Measurements from ENCODE around the gene CHST11. TPM values are rescaled to one million over a fixed set of nuclear protein-coding genes. Genes with fewer than 3 reads are reported as not detected.

Gene CHST11
- total RNA-seq, 2 donors from 2014 or later, result 2.9 to 4.9 TPM

DNA sequence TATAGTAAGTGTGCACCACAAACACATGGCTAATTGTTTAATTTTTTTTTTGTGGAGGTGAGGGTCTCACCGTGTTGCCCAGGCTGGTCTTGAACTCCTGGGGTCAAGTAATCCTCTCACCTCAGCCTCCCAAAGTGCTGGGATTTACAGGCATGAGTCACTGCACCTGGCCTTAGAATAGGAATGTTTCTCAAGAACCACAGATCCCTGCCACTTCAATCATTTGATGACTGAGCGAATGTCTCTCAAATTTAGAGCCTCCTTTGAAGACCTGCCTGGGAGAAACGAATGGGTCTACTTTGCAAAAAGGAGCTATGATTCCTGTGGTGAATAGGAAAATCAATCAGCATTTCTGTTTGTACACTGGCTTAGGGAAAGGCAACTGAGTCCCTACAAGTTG is 33.5 kb upstream of the CHST11 start:
- no peak overlapping the region for H3K9ac ChIP-seq (ENCODE audit: low read depth in 2 of 2, low read length in 2 of 2)
- no peak overlapping the region for H3K4me3 ChIP-seq
- intact Hi-C loops (cut with DNase I), result no loop called here
- TF ChIP-seq CTCF (IDR thresholded peaks at IDR 0.05), result no peak
- DNase-seq, result no peak
- H3K9me3 ChIP-seq, result no peaks in the 10 kb centered on the region
- no peaks in the 10 kb centered on the region for H3K36me3 ChIP-seq
- no peaks in the 10 kb centered on the region for H3K27me3 ChIP-seq
- H3K27ac ChIP-seq, result no peak overlapping the region
- no peaks in the 10 kb centered on the region for H3K4me1 ChIP-seq

DNA sequence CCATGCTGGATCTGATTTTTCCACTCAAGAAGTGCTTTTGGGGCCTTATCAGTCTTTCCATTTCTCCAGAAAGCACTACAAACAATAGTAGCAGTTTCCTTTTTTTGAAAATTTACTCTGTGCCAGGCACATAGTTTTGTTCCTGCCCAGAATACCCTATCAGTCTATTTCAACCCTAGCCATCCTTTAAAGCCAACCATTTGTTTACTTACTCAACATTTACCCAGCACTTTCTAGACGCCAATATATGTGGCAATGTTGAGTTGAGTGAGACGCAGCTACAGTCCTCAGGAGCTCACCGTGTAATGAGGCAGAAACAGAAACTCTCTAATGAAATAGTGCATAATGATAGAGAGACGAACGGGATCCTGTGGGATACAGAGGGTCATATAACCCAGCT is 32.9 kb upstream of the CHST11 start:
- TF ChIP-seq CTCF (IDR thresholded peaks at IDR 0.05), result no peak
- no peak for DNase-seq

DNA sequence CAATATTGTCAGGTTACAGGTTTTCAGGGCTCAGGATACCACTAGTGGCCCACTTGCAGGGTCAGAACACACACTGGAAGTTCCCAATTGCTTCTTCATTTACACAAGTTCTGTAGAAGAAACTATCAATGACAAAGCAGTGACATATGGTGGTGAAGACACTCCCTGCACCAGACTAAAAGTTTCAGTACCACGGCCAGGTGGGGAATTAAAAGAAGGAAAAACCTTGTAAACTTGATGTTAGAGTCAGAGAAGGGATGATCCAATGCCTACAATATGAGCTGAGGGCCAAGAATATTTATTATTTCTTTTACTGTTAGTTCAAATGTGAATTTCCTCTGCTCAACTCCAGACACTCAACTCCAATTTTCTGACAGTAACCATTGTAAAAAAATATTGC is 31.8 kb upstream of the CHST11 start:
- Histone ChIP-seq H3K4me1 (no peaks in the 10 kb centered on the region), H3K36me3 (no peaks in the 10 kb centered on the region), H3K9me3 (no peaks in the 10 kb centered on the region), H3K4me3 (no peak overlapping the region), H3K9ac (ENCODE audit: low read depth in 2 of 2, low read length in 2 of 2) (no peak overlapping the region), H3K27ac (no peak overlapping the region), H3K27me3 (no peaks in the 10 kb centered on the region)
- TF ChIP-seq CTCF (IDR thresholded peaks at IDR 0.05), result no peak
- intact Hi-C loops (cut with DNase I), result no loop called here
- DNase-seq, result no peak

More for the DNA sequence above, 32.9 kb upstream of the CHST11 start:
- H3K9ac ChIP-seq (ENCODE audit: low read depth in 2 of 2, low read length in 2 of 2), result no peak overlapping the region
- H3K27ac ChIP-seq, result no peak overlapping the region
- intact Hi-C loops (cut with DNase I), result no loop called here
- H3K9me3 ChIP-seq, result no peaks in the 10 kb centered on the region
- H3K4me3 ChIP-seq, result no peak overlapping the region
- no peaks in the 10 kb centered on the region for H3K4me1 ChIP-seq
- H3K36me3 ChIP-seq, result no peaks in the 10 kb centered on the region
- no peaks in the 10 kb centered on the region for H3K27me3 ChIP-seq

- Histone ChIP-seq H3K27me3 (no peaks in the 10 kb centered on the region), H3K4me1 (no peaks in the 10 kb centered on the region), H3K27ac (no peak overlapping the region), H3K4me3 (no peak overlapping the region), H3K9me3 (no peaks in the 10 kb centered on the region), H3K36me3 (no peaks in the 10 kb centered on the region), H3K9ac (ENCODE audit: low read depth in 2 of 2, low read length in 2 of 2) (no peak overlapping the region)
- no peak for TF ChIP-seq CTCF (IDR thresholded peaks at IDR 0.05)
- intact Hi-C loops (cut with DNase I), result no loop called here
- no peak for DNase-seq
These were observed 31.1 kb upstream of the CHST11 start for GRCh38 chr12:104425614-104426013.

GRCh38 chr12:104426926-104427546 is 29.7 kb upstream of the CHST11 start:
- no peak for TF ChIP-seq CTCF (IDR thresholded peaks at IDR 0.05)
- Histone ChIP-seq H3K9ac (ENCODE audit: low read depth in 2 of 2, low read length in 2 of 2) (no peak overlapping the region), H3K9me3 (no peaks in the 10 kb centered on the region), H3K4me1 (no peaks in the 10 kb centered on the region), H3K36me3 (no peaks in the 10 kb centered on the region), H3K27ac (no peak overlapping the region), H3K4me3 (no peak overlapping the region), H3K27me3 (no peaks in the 10 kb centered on the region)
- intact Hi-C loops (cut with DNase I), result no loop called here
- no peak for DNase-seq
